ENCODE data around the gene HOOK2.

HOOK2 gene

DNA sequence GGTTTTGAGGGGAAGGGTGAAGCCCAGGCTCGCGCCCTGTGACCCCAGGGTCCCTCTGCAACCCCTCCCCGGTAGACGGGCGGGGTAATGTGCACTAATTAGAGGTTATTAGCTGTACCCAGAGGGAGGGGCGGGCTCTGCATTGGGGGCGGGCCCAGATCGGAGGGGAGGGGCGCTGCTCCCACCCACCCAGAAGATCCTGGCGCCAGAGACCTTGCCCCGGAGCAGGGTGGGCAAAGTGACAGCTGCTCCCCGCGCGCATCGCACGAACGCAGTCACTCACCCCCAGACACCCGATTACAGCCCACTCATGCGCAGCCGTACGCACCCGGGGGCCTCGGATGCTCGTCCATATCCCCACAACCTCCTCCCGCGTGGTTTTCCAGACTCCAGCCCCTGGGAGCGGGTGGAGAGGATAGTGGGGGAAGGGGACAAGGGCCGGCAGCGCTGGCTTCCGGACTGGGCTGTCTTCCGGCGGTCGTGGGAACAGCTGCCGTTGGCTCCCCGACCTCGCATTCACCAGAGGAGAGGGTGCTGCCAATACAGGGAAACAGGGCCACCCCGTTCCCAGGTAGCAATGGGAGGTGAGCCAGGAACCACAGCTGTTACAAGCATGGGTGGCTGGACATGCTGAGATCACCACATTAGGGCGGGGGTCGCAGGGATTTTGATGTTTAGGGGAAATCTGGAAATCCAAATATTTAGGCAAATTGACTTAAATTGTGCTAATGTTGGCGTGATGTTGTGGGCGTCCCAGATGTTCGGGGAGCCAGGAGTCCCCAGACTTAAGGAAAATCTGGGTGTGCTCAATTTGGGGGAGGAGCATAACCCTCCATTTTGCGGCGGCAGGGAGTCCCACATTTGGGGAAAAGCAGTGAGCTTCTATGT is 2.9 kb upstream of the HOOK2 start:
- Histone ChIP-seq H3K4me3 (ENCODE audit: low read length, poor library complexity, severe bottlenecking) (peak overlapping the region; percentile 79), H3K9me2 (replicated peaks; ENCODE audit: low read depth, low read length) (no peaks in the 10 kb centered on the region), H3K79me2 (ENCODE audit: insufficient read depth, low read length) (no peaks in the 10 kb centered on the region), H4K20me1 (ENCODE audit: insufficient read depth, low read length, poor library complexity, severe bottlenecking) (no peaks in the 10 kb centered on the region), H3K4me2 (ENCODE audit: low read depth, low read length, poor library complexity, severe bottlenecking) (peak overlapping the region; percentile 98), H3K4me1 (ENCODE audit: insufficient read depth, low read length, poor library complexity, severe bottlenecking) (peaks cover 36% of the 10 kb centered on the region), H3K9ac (ENCODE audit: low read depth, low read length, poor library complexity, severe bottlenecking) (peak overlapping the region; percentile 79), H3K36me3 (ENCODE audit: insufficient read depth, low read length) (no peaks in the 10 kb centered on the region), H3K9me3 (ENCODE audit: insufficient read depth, low read depth, low read length) (no peaks in the 10 kb centered on the region), H3K27me3 (ENCODE audit: insufficient read depth, low read length, poor library complexity, severe bottlenecking) (no peaks in the 10 kb centered on the region), H3F3A (ENCODE audit: low read depth) (no peaks in the 10 kb centered on the region), H2AFZ (ENCODE audit: low read length) (peak overlapping the region; percentile 88)
- no peak for TF ChIP-seq EZH2phosphoT487 (IDR thresholded peaks at IDR 0.05; ENCODE audit: borderline replicate concordance)

DNA sequence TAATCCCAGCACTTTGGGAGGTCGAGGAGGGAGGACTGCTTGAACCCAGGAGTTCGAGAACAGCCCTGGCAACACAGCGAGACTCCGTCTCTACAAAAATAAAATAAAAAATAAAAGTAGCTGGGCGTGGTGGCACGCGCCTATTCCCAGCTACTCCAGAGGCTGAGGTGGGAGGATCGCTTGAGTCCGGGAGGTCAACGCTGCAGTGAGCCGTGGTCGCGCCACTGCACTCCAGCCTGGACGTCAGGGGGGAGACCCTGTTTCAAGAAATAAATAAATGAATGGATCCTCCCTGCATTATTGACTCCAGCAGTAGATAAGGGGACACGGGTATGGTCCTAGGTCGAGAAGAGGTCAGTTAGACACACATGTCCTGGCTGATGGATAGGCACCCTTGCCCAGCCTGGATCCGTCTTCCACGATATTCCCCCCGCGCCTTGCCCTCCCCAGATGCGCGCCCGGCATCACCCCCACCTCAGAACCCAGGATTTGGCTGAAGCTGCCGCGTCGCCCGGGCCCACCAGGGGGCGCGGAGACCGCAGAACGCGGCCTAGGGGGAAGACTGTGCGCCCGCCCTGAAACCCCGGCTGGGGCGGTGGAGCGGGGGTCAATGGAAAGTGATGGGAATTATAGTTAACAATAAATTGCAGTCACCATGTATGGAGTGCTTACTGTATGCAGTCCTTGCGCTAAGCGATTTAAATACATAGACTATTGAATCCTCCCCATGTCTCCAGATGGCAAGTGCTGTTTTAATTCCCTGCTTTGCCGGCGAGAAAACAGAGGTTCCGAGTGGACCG is 2.1 kb upstream of the HOOK2 start:
- H3K4me2 ChIP-seq (ENCODE audit: low read depth, low read length, poor library complexity, severe bottlenecking): peak overlapping the region; percentile 98
- TF ChIP-seq, protein P1, sequence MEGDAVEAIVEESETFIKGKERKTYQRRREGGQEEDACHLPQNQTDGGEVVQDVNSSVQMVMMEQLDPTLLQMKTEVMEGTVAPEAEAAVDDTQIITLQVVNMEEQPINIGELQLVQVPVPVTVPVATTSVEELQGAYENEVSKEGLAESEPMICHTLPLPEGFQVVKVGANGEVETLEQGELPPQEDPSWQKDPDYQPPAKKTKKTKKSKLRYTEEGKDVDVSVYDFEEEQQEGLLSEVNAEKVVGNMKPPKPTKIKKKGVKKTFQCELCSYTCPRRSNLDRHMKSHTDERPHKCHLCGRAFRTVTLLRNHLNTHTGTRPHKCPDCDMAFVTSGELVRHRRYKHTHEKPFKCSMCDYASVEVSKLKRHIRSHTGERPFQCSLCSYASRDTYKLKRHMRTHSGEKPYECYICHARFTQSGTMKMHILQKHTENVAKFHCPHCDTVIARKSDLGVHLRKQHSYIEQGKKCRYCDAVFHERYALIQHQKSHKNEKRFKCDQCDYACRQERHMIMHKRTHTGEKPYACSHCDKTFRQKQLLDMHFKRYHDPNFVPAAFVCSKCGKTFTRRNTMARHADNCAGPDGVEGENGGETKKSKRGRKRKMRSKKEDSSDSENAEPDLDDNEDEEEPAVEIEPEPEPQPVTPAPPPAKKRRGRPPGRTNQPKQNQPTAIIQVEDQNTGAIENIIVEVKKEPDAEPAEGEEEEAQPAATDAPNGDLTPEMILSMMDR (conservative IDR thresholded peaks at IDR 0.05; ENCODE audit: low read length): peak; percentile 95
- no peak for TF ChIP-seq EZH2phosphoT487 (IDR thresholded peaks at IDR 0.05; ENCODE audit: borderline replicate concordance)
- no peaks in the 10 kb centered on the region for H4K20me1 ChIP-seq (ENCODE audit: insufficient read depth, low read length, poor library complexity, severe bottlenecking)
- H3K4me1 ChIP-seq (ENCODE audit: insufficient read depth, low read length, poor library complexity, severe bottlenecking): peaks cover 31% of the 10 kb centered on the region
- H3K36me3 ChIP-seq (ENCODE audit: insufficient read depth, low read length): no peaks in the 10 kb centered on the region
- peak overlapping the region; percentile 88 for H2AFZ ChIP-seq (ENCODE audit: low read length)
- no peaks in the 10 kb centered on the region for H3K79me2 ChIP-seq (ENCODE audit: insufficient read depth, low read length)
- H3K9ac ChIP-seq (ENCODE audit: low read depth, low read length, poor library complexity, severe bottlenecking): peak overlapping the region; percentile 79
- H3K27me3 ChIP-seq (ENCODE audit: insufficient read depth, low read length, poor library complexity, severe bottlenecking): no peaks in the 10 kb centered on the region
- H3F3A ChIP-seq (ENCODE audit: low read depth): no peaks in the 10 kb centered on the region
- peak overlapping the region; percentile 79 for H3K4me3 ChIP-seq (ENCODE audit: low read length, poor library complexity, severe bottlenecking)
- H3K9me2 ChIP-seq (replicated peaks; ENCODE audit: low read depth, low read length): no peaks in the 10 kb centered on the region
- H3K9me3 ChIP-seq (ENCODE audit: insufficient read depth, low read depth, low read length): no peaks in the 10 kb centered on the region

DNA sequence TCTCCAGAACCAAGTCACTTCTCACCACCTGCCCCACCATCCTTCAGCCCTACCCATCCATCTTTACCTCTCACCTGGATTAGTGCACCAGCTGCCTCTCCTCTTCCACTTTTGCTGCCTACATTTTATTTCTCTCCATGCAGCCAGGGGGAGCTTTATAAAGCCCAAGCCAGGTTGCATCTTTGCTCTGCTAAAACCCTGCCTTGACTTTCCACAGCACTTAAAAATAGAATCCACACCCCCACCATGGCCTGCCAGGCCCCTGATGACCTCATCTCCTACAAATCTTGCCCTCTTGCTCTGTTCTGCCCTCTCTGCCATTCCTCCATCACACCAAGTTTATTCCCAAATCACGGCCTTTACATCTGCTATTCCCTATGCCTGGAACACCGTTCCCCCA is 1.8 kb downstream of the HOOK2 start:
- Histone ChIP-seq H4K20me1 (ENCODE audit: insufficient read depth, low read length, poor library complexity, severe bottlenecking) (no peaks in the 10 kb centered on the region), H3K4me2 (ENCODE audit: low read depth, low read length, poor library complexity, severe bottlenecking) (no peak overlapping the region), H3K27me3 (ENCODE audit: insufficient read depth, low read length, poor library complexity, severe bottlenecking) (no peaks in the 10 kb centered on the region), H3K4me1 (ENCODE audit: insufficient read depth, low read length, poor library complexity, severe bottlenecking) (peaks cover 16% of the 10 kb centered on the region), H3K9me3 (ENCODE audit: insufficient read depth, low read depth, low read length) (no peaks in the 10 kb centered on the region), H3K9ac (ENCODE audit: low read depth, low read length, poor library complexity, severe bottlenecking) (no peak overlapping the region), H3K9me2 (replicated peaks; ENCODE audit: low read depth, low read length) (no peaks in the 10 kb centered on the region), H3K4me3 (ENCODE audit: low read length, poor library complexity, severe bottlenecking) (no peak overlapping the region), H3K79me2 (ENCODE audit: insufficient read depth, low read length) (no peaks in the 10 kb centered on the region), H2AFZ (ENCODE audit: low read length) (no peak overlapping the region), H3F3A (ENCODE audit: low read depth) (no peaks in the 10 kb centered on the region), H3K36me3 (ENCODE audit: insufficient read depth, low read length) (no peaks in the 10 kb centered on the region)
- no peak for TF ChIP-seq EZH2phosphoT487 (IDR thresholded peaks at IDR 0.05; ENCODE audit: borderline replicate concordance)
- TF ChIP-seq, protein P1 (conservative IDR thresholded peaks at IDR 0.05; ENCODE audit: low read length): peak; percentile 56
